Measurements from ENCODE around the gene EGFL7.

The EGFL7 gene

DNA sequence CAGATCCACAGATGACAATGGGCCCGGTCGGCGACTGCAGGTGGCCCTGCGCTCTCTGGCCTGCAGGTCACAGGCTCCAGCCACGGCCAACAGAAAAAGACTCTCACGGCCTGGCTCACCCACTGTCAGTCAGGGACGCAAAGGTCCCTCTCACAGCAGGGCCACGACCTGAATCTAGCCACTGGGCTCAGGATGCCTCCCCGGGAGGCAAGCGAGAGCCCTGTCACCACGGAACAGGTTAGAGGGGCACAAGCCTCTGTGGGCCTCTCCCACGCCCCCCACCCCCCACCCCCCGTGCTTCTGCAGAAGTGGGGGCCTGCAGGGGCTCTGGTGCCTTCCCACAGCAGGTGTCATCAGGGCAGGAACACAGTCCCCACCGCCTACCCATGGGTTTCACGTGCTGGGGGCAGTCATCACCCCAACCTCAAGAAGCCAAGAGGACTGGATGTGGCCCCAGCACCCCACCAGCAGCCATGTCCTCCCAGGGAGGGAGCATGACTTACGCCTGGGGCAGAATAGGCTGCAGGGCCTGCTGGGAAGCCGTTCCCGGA lies 17.3 kb upstream of the EGFL7 start:
- DNase-seq = no peak

DNA sequence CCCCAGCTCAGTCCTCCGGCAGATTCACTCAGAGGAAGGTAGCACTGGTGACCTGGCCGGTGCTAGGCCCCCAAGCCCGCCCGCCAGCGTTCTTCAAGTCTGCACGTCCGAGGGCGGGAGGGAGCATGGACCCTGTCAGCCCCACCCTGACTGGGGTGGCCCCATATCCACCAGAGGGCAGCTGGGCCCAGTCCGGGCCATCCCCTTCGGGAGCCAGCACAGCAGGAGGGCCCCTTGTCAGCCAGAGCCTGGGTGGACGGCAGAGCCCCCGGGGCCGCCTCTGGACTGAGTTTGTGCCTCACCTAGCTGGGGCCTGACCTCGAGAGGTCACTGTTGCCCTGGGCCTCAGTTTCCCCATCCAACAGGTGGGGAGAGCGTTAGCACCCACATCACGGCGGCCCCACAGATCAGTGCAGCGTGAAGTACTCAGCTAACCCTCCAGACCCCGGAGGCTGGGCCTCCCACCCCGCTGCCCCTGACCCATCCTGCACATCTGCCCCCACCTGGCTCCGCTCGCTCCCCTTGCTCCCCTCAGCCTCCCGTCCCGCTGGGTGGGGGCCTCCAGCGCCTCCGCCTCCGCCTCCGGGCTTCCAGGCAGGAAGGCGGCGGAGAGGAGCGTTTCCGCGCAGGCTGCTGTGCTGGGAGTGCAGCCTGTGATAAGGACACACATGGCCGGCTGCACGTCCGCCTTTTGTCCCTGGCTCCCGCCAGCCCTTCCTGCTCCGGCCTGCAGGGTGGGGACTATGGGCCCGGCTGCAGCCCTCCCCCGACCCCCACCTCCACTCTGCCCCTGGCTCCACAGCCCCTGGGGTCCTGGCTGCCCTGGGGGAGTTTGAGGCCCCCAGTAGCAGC lies 16.6 kb upstream of the EGFL7 start:
- DNase-seq = no peak

DNA sequence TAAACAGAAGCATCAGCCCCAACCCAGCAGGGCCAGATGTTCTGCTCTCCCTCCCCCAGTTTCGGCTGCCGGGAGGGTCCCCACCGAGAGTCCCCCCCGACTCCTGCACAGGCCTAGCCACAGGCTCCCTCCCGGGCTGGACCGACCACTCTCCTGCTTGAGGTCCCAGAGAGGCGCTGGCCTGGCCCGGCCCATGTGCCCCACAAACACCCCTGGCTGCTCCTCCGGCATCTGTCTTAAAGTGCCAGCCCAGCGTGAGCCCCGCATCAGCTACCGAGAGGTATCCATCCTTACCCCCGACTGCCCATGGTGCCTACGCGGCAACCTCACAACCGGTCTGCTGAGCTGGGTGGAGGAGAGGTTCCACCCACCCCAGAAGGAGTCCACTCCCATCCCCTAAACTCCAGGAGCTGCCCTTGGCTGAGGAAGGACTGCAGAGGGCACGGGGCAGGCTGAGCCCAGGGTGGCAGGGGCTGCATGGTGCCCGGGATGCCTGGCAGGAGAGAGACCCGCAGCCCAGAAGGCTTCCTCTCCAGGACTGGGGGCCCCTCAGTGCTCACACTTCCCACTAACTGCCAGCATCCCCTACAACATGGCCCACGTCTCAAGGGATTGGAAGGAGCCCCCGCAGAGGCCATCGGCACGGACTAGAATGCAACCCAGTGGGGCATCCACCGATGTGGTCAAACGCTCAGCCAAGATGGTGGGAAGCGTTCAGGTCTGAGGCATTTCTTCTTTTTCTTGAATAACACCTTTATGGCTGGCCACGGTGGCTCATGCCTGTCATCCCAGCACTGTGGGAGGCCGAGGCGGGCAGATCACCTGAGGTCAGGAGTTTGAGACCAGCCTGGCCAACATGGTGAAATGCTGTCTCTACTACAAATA lies 15.6 kb upstream of the EGFL7 start:
- no peak for DNase-seq

DNA sequence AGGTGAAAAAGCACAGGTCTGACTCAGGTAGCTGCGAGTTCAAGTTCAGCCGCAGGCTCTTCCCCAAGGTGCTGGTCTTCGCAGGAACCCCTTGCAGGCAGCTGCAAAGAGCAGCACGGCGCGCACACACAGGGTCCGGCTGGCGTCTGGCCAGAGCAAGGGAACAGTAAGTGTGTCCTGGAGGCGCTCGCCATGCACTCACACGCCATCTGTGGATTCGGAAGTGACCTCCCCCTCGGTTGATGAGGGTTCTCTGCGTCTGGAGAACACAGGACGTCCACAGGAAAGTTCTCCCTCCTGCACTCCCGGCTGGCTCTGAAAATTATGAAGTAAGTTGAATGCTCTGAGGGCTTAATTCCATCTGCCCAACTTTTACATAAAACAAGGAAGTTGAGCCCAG lies 14.0 kb upstream of the EGFL7 start:
- peak in 1 of 5 donors; percentile 6 for DNase-seq

- DNase-seq = no peak
These were observed 12.7 kb upstream of the EGFL7 start for GRCh38 chr9:136650021-136650420.

GRCh38 chr9:136650648-136651047 lies 12.1 kb upstream of the EGFL7 start:
- no peak for DNase-seq

- no peak for DNase-seq
These were observed 10.9 kb upstream of the EGFL7 start for GRCh38 chr9:136651860-136652259.

- DNase-seq = no peak
These were observed 9.2 kb upstream of the EGFL7 start for GRCh38 chr9:136653323-136654079.

GRCh38 chr9:136654820-136655535 lies 7.7 kb upstream of the EGFL7 start:
- no peak for DNase-seq

- DNase-seq = no peak
These were observed 7.1 kb upstream of the EGFL7 start for GRCh38 chr9:136655536-136656182.

GRCh38 chr9:136656183-136656738 lies 6.5 kb upstream of the EGFL7 start:
- DNase-seq = no peak

DNA sequence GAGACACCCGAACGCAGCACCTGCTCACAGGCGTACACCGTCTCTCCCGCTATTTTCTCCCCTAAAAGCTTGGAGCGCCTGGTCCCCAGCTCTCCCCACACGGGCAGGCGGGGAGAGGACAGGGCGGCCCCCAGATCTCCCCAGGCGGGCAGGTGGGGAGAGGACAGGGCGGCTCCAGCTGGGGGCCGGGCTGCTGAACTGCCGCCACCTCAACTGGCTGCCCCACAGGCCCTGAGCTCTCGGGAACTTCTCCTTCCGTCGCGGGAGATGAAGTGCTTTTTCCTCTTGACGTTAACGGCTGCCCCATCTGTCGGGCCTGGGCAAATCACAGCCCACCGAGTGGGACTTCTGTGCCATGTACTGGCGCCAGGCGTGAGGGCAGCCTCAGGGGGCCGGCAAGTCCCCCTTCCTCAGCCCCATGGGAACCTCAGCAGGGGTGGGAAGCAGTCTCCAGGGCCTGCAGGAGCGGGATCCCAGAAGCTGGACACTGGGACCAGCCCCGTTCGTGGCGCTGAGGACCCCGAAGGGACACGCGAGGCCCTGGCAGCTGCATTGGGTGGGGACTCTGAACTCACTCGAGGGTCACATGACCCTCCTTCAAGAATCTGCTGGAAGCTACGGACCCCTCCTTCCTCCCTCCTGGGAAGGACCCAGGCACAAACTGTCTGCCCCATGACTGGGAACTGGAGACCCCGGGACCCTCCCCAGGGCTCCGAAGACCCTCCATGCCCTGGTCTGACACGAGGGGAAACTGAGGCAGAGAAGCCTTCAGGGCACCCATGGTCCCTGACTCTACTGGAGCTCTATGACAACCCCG lies 5.7 kb upstream of the EGFL7 start:
- no peak for DNase-seq

DNA sequence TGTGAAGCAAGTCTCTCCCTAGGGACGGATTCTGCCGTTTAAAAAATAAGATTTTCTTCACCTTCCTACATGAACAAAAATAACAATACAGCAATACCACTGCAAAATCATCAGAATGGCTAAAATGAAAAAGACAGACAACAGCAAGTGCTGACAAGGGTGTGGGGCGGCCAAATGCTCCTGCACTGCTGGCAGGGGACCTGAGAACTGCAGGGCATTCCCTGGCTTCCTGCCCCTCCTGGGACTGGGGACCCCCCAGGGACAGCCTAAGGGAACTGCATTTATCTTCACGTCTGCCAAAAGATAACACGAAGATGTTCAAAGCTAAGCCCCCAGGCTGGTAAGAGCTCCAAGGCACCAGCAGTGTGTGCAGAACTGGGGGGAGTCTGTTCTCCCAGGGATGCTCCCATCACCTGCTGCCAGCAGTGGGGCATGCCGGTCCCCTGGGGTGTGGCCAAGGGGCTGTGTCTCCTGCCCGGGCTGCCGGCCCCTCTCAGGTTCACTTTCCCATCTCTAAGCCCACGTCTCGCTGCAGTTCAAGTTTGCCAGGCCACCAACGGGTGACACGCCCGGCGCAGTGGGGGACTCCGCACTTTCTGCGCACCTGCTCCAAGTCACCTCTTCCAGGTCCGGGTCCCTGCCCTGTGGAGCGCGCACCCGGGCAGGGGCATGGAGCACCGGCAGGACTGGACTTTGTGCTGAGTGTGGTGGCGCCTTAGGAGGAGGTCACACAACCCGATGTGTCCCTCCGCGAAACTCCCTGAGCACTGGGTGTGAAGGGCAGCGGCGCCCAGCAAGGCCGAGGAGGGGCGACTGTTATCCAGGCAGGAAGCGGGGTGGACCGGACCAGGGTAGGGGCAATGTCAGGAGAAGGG lies 4.5 kb upstream of the EGFL7 start:
- DNase-seq = no peak

- DNase-seq = no peak
These were observed 3.7 kb upstream of the EGFL7 start for GRCh38 chr9:136658849-136659535.

DNA sequence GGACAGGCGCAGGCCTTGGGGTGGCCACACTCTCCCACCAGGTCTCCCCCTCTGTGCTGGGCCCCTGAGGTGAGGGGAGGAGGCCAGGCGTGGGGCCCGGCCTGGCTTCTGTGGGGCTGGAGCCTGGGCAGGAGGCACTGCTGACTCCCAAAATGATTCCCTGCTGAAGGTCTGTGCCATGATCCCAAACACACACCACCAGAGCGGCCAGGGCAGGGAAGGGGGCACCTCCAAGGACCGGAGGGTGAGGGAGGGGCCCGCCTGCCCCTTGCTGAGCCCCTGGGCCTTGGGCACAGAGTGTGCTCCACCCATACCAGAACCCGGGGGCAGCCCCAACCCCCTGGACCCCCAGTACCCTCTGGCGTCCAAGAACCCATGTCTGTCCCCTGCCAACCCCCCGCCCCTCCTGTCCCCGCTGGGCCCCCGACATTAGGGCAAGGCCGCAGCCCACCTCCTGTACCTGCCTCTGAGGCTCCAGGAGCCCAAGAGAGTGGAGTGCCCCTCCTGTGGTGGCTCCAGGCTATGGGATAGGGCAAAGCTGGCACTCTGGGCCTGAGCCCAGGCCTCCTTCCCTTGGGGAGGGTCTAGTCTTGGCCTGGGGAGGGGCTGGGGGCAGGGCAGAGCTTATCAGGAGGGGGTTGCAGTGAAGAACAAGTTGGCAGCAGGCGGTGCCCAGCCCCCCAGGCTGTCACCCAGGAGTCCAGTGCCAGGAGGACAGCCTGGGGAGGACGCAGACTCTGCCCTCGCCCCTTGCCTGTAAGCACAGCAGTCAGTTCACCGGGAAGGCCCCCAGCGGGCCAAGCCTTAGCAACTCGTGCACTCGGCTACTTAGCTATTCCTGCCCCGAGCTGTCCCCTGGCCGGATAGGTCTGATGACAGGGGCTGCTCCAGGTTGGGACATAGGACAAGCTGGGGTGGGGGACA lies 2.6 kb upstream of the EGFL7 start:
- no peak for DNase-seq

DNA sequence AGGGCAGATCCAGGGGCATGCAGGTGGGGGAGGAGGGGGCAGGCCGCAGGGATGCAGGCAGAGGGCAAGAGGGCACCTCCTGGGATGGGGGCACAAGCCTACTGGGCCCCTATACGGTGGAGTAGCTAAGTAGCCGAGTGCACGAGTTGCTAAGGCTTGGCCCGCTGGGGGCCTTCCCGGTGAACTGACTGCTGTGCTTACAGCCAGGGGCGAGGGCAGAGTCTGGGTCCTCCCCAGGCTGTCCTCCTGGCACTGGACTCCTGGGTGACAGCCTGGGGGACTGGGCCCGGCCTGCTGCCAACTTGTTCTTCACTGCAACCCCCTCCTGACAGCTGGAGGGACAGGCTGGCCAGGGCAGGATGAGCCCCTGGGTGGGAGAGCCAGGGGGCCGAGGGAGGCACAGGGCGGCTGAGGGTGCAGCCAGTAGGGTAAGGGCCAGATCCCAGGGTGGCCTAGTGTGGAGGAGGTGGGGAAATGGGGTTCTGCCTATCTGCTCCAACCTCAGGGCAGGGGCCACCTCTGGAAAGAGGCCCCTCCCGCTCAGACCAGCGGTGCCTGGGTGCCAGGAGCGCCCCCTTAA lies 1.7 kb upstream of the EGFL7 start:
- DNase-seq = no peak
